GM12875 (cell line): Measurements from ENCODE around the gene CUBN.

Experiments
- H3K4me3 ChIP-seq: one replicate; pipeline ENCODE4 v1.5.1; 2011; ENCODE audit warnings: low read depth, low read length, control low read depth
- TF ChIP-seq, protein P1 (sequence below): IDR thresholded peaks from 2 replicates; pipeline ENCODE4 v1.5.1; 2011; ENCODE audit warnings: low read depth, mild to moderate bottlenecking, control low read depth, inconsistent platforms, low read length, moderate library complexity, borderline replicate concordance; ENCODE audit not compliant: insufficient read depth

The CUBN gene

DNA sequence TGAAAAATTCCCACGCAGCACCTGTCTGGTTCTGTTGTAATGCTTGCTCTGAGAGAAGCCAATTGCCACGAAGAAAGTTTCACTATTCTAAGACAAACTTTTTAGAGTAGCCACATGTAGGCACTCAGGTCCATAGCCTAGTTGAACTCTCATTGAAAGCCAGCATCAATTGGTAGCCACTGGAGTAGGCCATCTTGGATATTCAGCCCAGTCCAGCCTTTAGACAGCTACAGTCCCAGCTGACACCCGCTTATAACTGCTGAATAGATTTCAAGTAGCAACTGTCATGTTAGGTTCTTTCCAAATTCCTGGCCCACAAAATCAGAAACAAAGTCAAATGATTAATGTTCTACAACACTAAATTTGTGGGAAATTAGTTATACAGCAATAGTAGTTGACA lies 31.6 kb downstream of the CUBN start:
- TF ChIP-seq, protein P1, sequence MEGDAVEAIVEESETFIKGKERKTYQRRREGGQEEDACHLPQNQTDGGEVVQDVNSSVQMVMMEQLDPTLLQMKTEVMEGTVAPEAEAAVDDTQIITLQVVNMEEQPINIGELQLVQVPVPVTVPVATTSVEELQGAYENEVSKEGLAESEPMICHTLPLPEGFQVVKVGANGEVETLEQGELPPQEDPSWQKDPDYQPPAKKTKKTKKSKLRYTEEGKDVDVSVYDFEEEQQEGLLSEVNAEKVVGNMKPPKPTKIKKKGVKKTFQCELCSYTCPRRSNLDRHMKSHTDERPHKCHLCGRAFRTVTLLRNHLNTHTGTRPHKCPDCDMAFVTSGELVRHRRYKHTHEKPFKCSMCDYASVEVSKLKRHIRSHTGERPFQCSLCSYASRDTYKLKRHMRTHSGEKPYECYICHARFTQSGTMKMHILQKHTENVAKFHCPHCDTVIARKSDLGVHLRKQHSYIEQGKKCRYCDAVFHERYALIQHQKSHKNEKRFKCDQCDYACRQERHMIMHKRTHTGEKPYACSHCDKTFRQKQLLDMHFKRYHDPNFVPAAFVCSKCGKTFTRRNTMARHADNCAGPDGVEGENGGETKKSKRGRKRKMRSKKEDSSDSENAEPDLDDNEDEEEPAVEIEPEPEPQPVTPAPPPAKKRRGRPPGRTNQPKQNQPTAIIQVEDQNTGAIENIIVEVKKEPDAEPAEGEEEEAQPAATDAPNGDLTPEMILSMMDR = no peak
- no peak overlapping the region for H3K4me3 ChIP-seq

DNA sequence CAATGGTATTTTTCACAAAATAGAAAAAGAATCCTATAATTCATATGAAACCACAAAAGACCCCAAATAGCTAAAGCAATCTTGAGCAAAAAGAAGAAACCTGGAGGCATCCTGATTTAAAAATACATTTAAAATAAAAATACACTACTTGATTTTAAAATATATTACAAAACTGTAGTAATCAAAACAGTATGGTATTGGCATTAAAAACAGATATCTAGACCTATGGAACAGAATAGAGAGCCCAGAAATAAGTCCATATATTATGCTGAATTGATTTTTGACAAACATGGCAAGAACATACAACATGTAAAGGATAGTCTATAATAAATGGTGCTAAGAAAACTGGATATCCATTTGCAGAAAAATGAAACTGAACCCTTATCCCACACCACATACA lies 34.8 kb downstream of the CUBN start:
- no peak overlapping the region for H3K4me3 ChIP-seq
- TF ChIP-seq, protein P1 = no peak

DNA sequence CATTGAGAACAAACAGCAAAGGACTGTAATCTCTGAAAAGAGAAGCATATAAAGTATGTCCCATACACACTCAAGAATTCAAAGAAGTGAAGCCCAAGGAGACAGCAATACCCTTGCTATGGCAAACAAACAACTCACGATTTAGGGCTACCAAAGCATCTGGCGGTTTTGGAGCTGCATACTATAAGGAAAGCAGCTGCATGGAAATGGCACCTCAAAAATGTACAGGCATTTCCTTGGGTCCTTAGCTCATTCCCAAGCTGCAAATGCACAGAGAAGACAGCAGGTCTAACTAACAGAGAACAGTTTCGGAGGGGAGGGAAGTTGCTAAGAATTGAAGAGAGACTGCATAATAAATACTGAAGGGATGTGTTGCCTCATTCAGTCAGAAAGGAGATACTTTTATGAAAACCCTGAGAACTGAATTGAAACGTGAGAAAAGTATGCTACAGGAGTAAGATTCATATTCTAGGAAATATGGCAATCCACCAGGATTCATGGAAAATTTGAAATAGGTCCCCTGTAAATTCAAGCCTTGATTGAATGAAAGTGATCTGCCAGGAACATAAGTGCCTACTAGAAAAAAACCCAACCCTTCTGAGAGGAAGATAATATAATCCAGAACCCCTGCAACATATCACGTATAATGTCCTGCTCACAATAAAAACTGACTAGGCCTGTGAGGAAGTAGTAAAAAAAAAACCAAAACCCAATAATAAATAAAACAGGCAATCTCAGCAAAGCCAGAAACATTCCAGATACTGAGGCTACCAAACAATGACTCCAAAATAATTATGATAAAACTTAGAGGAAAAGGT lies 36.4 kb downstream of the CUBN start:
- TF ChIP-seq, protein P1 = no peak
- no peak overlapping the region for H3K4me3 ChIP-seq

DNA sequence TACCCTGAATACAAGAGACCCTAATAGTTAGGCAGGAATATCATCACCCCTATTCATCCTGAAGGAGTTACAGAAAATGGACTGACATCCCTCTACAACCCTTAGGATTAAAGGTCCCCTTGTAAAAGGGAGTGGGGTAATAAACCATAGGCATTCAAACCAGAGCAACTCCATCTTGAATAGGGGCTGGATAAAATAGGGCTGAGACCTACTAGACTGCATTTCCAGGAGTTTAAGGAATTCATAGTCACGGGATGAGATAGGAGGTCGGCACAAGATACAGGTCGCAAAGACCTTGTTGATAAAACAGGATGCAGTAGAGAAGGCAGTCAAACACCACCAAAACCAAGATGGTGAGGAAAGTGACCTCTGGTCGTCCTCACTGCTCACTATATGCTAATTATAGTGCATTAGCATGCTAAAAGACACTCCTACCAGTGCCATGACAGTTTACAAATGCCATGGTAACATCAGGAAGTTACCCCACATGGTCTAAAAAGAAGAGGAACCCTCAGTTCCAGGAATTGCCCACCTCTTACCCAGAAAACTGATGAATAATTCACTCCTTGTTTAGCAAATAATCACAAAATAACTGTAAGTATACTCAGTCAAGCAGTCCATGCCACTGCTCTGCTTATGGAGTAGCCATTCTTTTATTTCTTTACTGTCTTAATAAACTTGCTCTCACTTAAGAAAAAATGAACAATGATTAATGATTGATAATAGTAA lies 37.2 kb downstream of the CUBN start:
- H3K4me3 ChIP-seq = no peak overlapping the region
- TF ChIP-seq, protein P1 = no peak

DNA sequence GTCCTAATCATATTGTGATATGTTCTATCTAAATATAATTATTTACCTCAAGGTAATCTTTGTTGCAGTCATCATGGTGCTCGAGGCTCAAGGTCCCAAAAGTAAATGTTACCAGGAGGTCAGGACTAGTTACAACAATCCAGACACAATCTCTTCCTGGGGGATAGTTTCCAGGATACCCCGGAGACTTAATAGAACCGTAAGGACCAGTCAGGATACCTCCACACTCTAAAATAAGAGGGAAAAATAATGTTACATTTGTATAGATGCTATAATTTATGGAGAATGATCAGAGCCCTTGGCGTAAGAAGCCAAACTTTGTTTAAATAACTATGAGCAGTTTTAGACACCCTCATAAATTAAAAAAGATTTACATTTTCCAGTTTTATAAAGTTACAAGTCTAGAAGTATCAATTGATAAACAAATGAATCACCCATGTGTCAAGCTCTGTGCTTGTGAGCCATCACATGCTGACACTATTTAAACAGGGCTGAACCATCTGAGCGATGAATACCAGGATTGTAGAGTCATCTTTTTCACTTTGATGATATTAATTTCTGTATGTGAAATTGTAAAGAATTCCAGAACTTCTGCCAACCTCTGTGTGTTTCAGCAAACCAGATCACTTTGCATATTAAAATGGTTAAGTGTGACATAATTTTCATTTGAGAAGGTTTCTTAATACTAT lies 41.3 kb downstream of the CUBN start:
- TF ChIP-seq, protein P1 = no peak
- H3K4me3 ChIP-seq = no peak overlapping the region

DNA sequence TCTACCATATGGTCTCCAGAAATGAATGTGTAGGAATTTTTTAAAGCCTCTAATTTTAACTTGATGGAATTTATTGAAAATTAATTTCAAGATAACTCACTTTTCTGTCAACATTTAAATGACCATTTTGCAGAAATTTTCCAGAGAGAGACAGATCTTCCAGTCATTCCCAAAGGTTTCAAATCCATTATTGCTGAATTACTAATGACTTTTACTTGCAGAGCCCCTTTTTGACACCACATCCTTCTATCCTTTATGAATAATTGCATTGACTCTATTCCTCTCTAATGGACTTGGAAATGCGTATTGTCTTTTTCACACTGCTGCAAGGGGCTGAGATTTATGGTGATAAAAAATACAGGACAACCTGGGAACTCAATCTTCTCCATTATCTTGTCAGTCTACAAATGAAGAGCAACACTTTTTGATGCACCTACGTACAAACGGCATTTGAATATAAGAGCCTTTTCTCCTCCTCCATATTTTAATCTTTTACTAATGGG lies 42.7 kb downstream of the CUBN start:
- TF ChIP-seq, protein P1 = no peak
- no peak overlapping the region for H3K4me3 ChIP-seq
